Heart left ventricle (tissue), 16 donors: ENCODE measurements around the gene PIPOX. TPM values are rescaled to one million over a fixed set of nuclear protein-coding genes. Genes with fewer than 3 reads are reported as not detected.

Source experiments
- ATAC-seq, 4 donors: fragments of 200-7000 bp; cut with Tn5 transposase; one replicate each; pipeline ENCODE4 v1.9.1; 2020 to 2022; ENCODE audit warnings: moderate library complexity in 4 of 4, mild to moderate bottlenecking in 3 of 4, moderate number of reproducible peaks in 1 of 4
- DNase-seq, 5 donors: peaks; one replicate each; pipeline ENCODE4 v3.0.0-alpha.2; 2020
- H3K27ac ChIP-seq, 12 donors: fragments of 200-600 bp; sonication (generic) in 4 of 12; one replicate each; pipeline versions ENCODE4 v1.5.0 to v1.8.0; 2016 to 2022; ENCODE audit warnings: mild to moderate bottlenecking in 2 of 12
- H3K27me3 ChIP-seq, 9 donors: fragments of 200-600 bp; sonication (generic) in 2 of 9; one replicate each; pipeline versions ENCODE4 v1.5.1 to v1.8.0; 2016 to 2022; ENCODE audit warnings: mild to moderate bottlenecking in 3 of 9
- H3K36me3 ChIP-seq, 9 donors: fragments of 200-600 bp; sonication (generic) in 2 of 9; one replicate each; pipeline versions ENCODE4 v1.5.0 to v1.8.0; 2018 to 2022; ENCODE audit warnings: mild to moderate bottlenecking in 2 of 9
- H3K4me1 ChIP-seq, 12 donors: fragments of 200-600 bp; sonication (generic) in 4 of 12; one replicate each; pipeline versions ENCODE4 v1.5.0 to v1.8.0; 2016 to 2022; ENCODE audit warnings: mild to moderate bottlenecking in 3 of 12
- H3K4me3 ChIP-seq, 12 donors: fragments of 200-600 bp; sonication (generic) in 4 of 12; one replicate each; pipeline versions ENCODE4 v1.5.0 to v1.8.0; 2017 to 2022; ENCODE audit warnings: mild to moderate bottlenecking in 9 of 12, moderate library complexity in 4 of 12
- H3K9me3 ChIP-seq, 12 donors: fragments of 200-600 bp; sonication (generic) in 4 of 12; one replicate each; pipeline versions ENCODE4 v1.5.0 to v1.8.0; 2016 to 2022; ENCODE audit warnings: mild to moderate bottlenecking in 1 of 12
- POLR2A ChIP-seq, 2 donors: fragments of 450-650 bp; IDR thresholded peaks; one replicate each; pipeline ENCODE4 v1.6.1; 2017; ENCODE audit warnings: antibody characterized with exemption in 2 of 2, mild to moderate bottlenecking in 2 of 2, moderate library complexity in 2 of 2
- WGBS, 4 donors: extraction: QIAGEN DNeasy Blood & Tissue Kit in 2 of 4; methylation state at CpG; one replicate each; pipeline versions ENCODE4 v1.1.5 to v1.1.7; 2013 to 2018; 5-methylcytosine and 5-hydroxymethylcytosine counted together
- intact Hi-C, 10 donors: fragments of 100-400 bp; cut with DNase I; formaldehyde crosslinking; loops; one replicate each; pipeline versions ENCODE4 v1.11.1 to v1.14.2; 2022
- polyA plus RNA-seq, 2 donors: library from polyadenylated mRNA; stranded (reverse); fragments of 200-250 nt; gene quantifications; one replicate each; pipeline ENCODE4 v1.2.3, GENCODE V29; 2013
- total RNA-seq, 9 donors: library from RNA; depleted of rRNA in 2 of 9; stranded (reverse); fragments of >200 nt in 2 of 9; fragmentation: NEBNext Ultra II Directional in 3 of 9; extraction: Animal tissue kit (Norgen Biotek cat#: 25700) in 3 of 9; gene quantifications; one replicate each; pipeline versions ENCODE4 v1.1.0 to v1.2.4, GENCODE V29; 2016 to 2023
- TF ChIP-seq, protein P1 (sequence below), 12 donors: fragments of 200-600 bp; sonication (generic) in 4 of 12; IDR thresholded peaks; one replicate each; pipeline versions ENCODE4 v1.5.0 to v1.8.0; 2018 to 2022; ENCODE audit warnings: antibody characterized with exemption in 12 of 12, mild to moderate bottlenecking in 5 of 12
- donor health status: ischemic (EF 13 %, LVEDD 7.1; RV severe dilation, severe dysfunction).
- donor health status: healthy with polysubstance abuse.
- donor health status: DM: no; HTN: yes; CAD: no.
- donor health status: DM: no; HTN: no; CAD: no.
- donor health status: ischemic (EF 25% LVEDD 6.9; RV normal size, moderate dysfunction).
- donor health status: ischemic (EF 25% LVEDD 5.7; RV mildly dilated, moderate dysfunction).
- donor health status: healthy.
- donor health status: DM: yes; HTN: yes; CAD: no.
- donor health status: ischemic (EF 35%, LVEDD 5.7; RV mildly dilated, moderate dysfunction).
- donor health status: nonischemic (EF 11% LVEDD 7.7; RV severe dilation, severe dysfunction).
- donor health status: DM: yes; HTN: yes; CAD: no.
- donor health status: PGD.
- donor health status: ischemic (EF 29% LVEDD 5.4; RV normal size, mild dysfunction).
- donor health status: nonischemic (EF 23%, LVEDD 6.1; RV moderate dilation, normal function).

PIPOX gene
- total and polyA plus RNA-seq, 11 donors = 0.11 to 5.2 (median 0.84) TPM; not detected in 1

DNA sequence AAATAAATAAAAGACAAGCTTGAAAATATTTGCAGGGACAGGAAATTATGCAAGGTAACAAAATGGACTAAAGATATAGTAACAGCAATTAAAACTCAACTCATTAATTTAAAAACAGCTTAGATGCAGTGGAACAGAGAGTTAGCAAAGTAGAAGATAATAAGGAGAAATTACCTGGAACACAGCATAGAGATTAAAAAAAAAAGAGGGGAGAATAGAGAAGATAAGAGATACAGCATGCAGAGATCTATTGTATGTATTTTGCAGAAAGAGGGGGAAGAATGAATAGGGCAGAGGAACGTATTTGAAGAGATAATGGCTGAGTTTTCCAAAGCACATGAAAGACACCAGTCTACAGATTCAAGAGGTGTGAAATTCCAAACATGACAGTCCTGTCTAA lies 8.4 kb upstream of the PIPOX start:
- Histone ChIP-seq H3K9me3 (peaks cover 0 to 17% (median 9%) of the 10 kb centered on the region in 12 donors), H3K27me3 (peaks cover 0 to 55% (median 15%) of the 10 kb centered on the region in 9 donors), H3K36me3 (no peaks in the 10 kb centered on the region), H3K4me3 (no peak overlapping the region), H3K27ac (no peak overlapping the region), H3K4me1 (no peaks in the 10 kb centered on the region)
- ATAC-seq (no peak), DNase-seq (no peak)
- 32 to 51% (median 35%) methylated on average over 1 of the region's 1 CpG for WGBS, 4 donors
- intact Hi-C loops = loop anchor here in 1 of 10 donors (5.0 kb wide), 1 partner anchor 47 kb away; no protein-coding TSS in a partner anchor
- TF ChIP-seq, protein P1, sequence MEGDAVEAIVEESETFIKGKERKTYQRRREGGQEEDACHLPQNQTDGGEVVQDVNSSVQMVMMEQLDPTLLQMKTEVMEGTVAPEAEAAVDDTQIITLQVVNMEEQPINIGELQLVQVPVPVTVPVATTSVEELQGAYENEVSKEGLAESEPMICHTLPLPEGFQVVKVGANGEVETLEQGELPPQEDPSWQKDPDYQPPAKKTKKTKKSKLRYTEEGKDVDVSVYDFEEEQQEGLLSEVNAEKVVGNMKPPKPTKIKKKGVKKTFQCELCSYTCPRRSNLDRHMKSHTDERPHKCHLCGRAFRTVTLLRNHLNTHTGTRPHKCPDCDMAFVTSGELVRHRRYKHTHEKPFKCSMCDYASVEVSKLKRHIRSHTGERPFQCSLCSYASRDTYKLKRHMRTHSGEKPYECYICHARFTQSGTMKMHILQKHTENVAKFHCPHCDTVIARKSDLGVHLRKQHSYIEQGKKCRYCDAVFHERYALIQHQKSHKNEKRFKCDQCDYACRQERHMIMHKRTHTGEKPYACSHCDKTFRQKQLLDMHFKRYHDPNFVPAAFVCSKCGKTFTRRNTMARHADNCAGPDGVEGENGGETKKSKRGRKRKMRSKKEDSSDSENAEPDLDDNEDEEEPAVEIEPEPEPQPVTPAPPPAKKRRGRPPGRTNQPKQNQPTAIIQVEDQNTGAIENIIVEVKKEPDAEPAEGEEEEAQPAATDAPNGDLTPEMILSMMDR (IDR thresholded peaks at IDR 0.05) = no peak
- TF ChIP-seq POLR2A (IDR thresholded peaks at IDR 0.05) = no peak

DNA sequence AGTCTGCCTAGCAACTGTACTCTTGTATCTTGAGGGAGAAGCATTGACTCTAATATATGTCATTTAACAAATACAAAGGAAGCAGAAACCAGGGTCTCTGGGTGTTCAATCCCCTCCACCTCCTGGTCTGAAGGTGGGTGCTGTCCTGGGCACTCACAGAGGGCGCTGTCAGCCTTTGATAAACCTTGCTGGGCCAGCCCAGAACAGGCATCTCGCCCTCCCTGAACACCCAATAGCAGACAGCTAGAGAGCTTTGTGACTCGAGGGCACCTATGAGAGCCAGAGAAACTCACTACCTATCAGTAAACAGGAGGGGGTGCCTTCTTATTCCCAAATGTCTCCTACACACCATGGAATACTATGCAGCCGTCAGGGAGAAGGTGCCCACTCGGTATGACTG lies 6.4 kb upstream of the PIPOX start:
- peaks cover 0 to 17% (median 9%) of the 10 kb centered on the region in 12 donors for H3K9me3 ChIP-seq
- H3K27ac ChIP-seq = no peak overlapping the region
- intact Hi-C loops = no loop called here
- no peaks in the 10 kb centered on the region for H3K36me3 ChIP-seq
- ATAC-seq (no peak), DNase-seq (no peak)
- TF ChIP-seq, protein P1 (IDR thresholded peaks at IDR 0.05) = no peak
- TF ChIP-seq POLR2A (IDR thresholded peaks at IDR 0.05) = no peak
- H3K27me3 ChIP-seq = peaks cover 0 to 36% (median 11%) of the 10 kb centered on the region in 9 donors
- no peak overlapping the region for H3K4me3 ChIP-seq
- WGBS, 4 donors = 77 to 83% (median 81%) methylated on average over 5 of the region's 5 CpGs
- peaks cover 0 to under 1% (median 0%) of the 10 kb centered on the region in 12 donors for H3K4me1 ChIP-seq

DNA sequence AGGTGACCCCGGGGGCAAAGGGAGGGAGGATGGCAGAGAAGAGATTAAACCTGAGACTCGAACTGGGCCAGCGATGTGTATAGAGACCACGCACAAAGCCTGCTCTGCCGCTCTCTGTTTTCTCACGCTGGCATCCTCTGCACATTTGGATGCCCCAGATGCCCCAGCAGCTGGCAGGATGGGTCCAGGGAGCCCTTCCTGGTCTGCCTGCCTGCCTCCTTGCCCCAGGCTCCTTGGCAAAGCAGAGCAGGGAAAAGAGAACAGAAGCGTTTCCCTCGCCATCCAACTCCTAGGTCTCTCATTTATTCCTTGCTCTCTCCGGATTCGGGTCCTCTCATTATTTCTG lies 5.2 kb upstream of the PIPOX start:
- intact Hi-C loops = no loop called here
- Histone ChIP-seq H3K36me3 (no peaks in the 10 kb centered on the region), H3K4me3 (no peak overlapping the region), H3K9me3 (peaks cover 0 to 17% (median 9%) of the 10 kb centered on the region in 12 donors), H3K27ac (no peak overlapping the region), H3K4me1 (peaks cover 0 to 11% (median under 1%) of the 10 kb centered on the region in 12 donors), H3K27me3 (peaks cover 0 to 27% (median 0%) of the 10 kb centered on the region in 9 donors)
- DNase-seq = no peak
- ATAC-seq = no peak
- WGBS, 4 donors = 70 to 79% (median 76%) methylated on average over 10 of the region's 10 CpGs
- no peak for TF ChIP-seq POLR2A (IDR thresholded peaks at IDR 0.05)
- TF ChIP-seq, protein P1 (IDR thresholded peaks at IDR 0.05) = no peak

DNA sequence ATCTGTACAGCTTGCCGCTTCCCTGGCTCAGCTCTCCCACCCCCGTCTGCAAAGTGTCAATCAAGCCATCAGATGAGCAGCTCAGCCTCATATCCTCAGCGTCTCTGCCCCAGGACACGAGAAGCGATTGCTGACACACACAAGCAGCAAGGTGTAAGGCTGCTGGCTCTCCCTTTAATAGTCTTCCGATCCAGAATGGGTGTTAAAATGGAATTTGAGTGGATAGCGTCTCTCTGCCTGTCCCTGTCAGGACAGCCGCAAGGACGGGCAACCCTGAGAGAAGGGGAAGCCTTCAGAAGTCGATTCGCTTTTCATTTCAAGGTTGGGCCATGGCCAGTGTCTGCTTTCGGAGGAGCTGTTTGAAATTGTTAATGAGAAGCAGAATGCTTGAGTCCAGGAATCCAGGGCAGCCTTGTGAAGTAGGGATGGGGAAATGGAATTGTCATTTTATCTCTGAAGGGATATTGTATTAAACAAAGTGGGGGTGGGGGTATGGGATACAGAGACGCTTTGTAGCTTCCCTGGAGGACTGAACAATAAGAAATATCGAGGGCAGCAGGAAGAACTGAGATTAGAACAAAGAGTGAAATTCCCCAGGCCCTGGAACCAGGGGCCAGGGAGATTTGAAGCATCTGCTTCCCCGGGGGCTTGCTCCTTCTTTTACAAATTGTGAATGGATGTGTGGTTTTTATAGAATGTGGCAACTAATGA lies 4.7 kb upstream of the PIPOX start:
- DNase-seq = no peak
- WGBS, 4 donors = 32 to 42% (median 40%) methylated on average over 15 of the region's 15 CpGs
- no peak for TF ChIP-seq POLR2A (IDR thresholded peaks at IDR 0.05)
- TF ChIP-seq, protein P1 (IDR thresholded peaks at IDR 0.05) = no peak
- Histone ChIP-seq H3K4me1 (peaks cover 0 to 17% (median 3%) of the 10 kb centered on the region in 12 donors), H3K4me3 (no peak overlapping the region), H3K36me3 (no peaks in the 10 kb centered on the region), H3K27me3 (peaks cover 0 to 23% (median 0%) of the 10 kb centered on the region in 9 donors), H3K27ac (no peak overlapping the region), H3K9me3 (peaks cover 0 to 17% (median 9%) of the 10 kb centered on the region in 12 donors)
- intact Hi-C loops = no loop called here
- no peak for ATAC-seq
